Gastrocnemius medialis (tissue), 4 donors: ENCODE measurements around the gene PBX4. TPM values are rescaled to one million over a fixed set of nuclear protein-coding genes. Genes with fewer than 3 reads are reported as not detected.

Source experiments
- ATAC-seq, 2 donors: fragments of 150-250 bp; one replicate each; pipeline ENCODE4 v1.9.1; 2016
- DNase-seq, 2 donors: peaks; one replicate each; pipeline ENCODE4 v3.0.0-alpha.2; 2019
- H3K27ac ChIP-seq, 4 donors: fragments of 200-600 bp; sonication (generic); 1 replicate in 1 of 4; 2 replicates in 3 of 4; pipeline ENCODE4 v1.5.1; 2016 to 2018; ENCODE audit warnings: mild to moderate bottlenecking in 2 of 4, moderate library complexity in 1 of 4
- H3K27me3 ChIP-seq, 3 donors: fragments of 200-600 bp; sonication (generic) in 2 of 3; 1 replicate in 1 of 3; 2 replicates in 2 of 3; pipeline versions ENCODE4 v1.5.1 to v1.6.0; 2016 to 2019; ENCODE audit warnings: mild to moderate bottlenecking in 1 of 3, moderate library complexity in 1 of 3
- H3K36me3 ChIP-seq, 2 donors: fragments of 200-600 bp; sonication (generic) in 1 of 2; one replicate each; pipeline ENCODE4 v1.5.1; 2017 to 2018
- H3K4me1 ChIP-seq, 2 donors: fragments of 200-600 bp; sonication (generic) in 1 of 2; one replicate each; pipeline ENCODE4 v1.5.1; 2016 to 2017; ENCODE audit warnings: mild to moderate bottlenecking in 2 of 2
- H3K4me3 ChIP-seq, 4 donors: fragments of 200-600 bp; sonication (generic) in 3 of 4; 1 replicate in 1 of 4; 2 replicates in 3 of 4; pipeline ENCODE4 v1.5.1; 2016 to 2019; ENCODE audit warnings: mild to moderate bottlenecking in 2 of 4
- H3K9me3 ChIP-seq, 3 donors: fragments of 200-600 bp; sonication (generic) in 2 of 3; 1 replicate in 1 of 3; 2 replicates in 2 of 3; pipeline ENCODE4 v1.5.1; 2016 to 2019
- CTCF ChIP-seq, 5 experiments: fragments of 450-650 bp in 3 of 5; fragments of 200-600 bp in 2 of 5; sonication (generic) in 2 of 5; IDR thresholded peaks in 4 of 5; conservative IDR thresholded peaks in 1 of 5; 1 replicate in 4 of 5; 2 replicates in 1 of 5; pipeline ENCODE4 v1.5.1; 2016 to 2019; ENCODE audit warnings: antibody characterized with exemption in 5 of 5, mild to moderate bottlenecking in 3 of 5, moderate library complexity in 3 of 5
- POLR2A ChIP-seq, 2 donors: fragments of 450-650 bp; IDR thresholded peaks; one replicate each; pipeline ENCODE4 v1.6.1; 2017; ENCODE audit warnings: antibody characterized with exemption in 2 of 2, mild to moderate bottlenecking in 2 of 2, moderate library complexity in 2 of 2
- in situ Hi-C, 4 donors: fragments of 200-750 bp; cut with MboI; loops; one replicate each; pipeline versions ENCODE4 v1.15.0 to v1.8.0; 2017; ENCODE audit warnings: low sequenced_read_pairs in 4 of 4
- intact Hi-C: fragments of 100-400 bp; cut with DNase I; formaldehyde crosslinking; loops from one replicate; pipeline ENCODE4 v1.15.1; 2023; ENCODE audit warnings: low total_unique reads
- total RNA-seq, 4 donors: library from RNA; depleted of rRNA; stranded (reverse); fragments of >200 nt; gene quantifications; one replicate each; pipeline versions ENCODE4 v1.1.0 to v1.2.3, GENCODE V29; 2016

The PBX4 gene
- total RNA-seq, 4 donors from 2014 or later, result not detected

- H3K9me3 ChIP-seq, result no peaks in the 10 kb centered on the region
- H3K27ac ChIP-seq, result no peak overlapping the region
- no peak for DNase-seq
- in situ Hi-C loops, result loop anchor here in 1 of 4 donors (10.0 kb wide), 1 partner anchor 121 kb away; the partner anchor contains the start of gene GMIP
- H3K4me3 ChIP-seq, result no peak overlapping the region
- intact Hi-C loops, result no loop called here
- peaks cover 13 to 17% of the 10 kb centered on the region in 2 donors for H3K4me1 ChIP-seq
- no peak for ATAC-seq
- peaks cover 0 to 28% of the 10 kb centered on the region in 2 donors for H3K36me3 ChIP-seq
- no peak for TF ChIP-seq POLR2A (IDR thresholded peaks at IDR 0.05)
- H3K27me3 ChIP-seq, result no peaks in the 10 kb centered on the region
These were observed 94.4 kb downstream of the PBX4 start for GRCh38 chr19:19524053-19524452.

- no peak for DNase-seq
- H3K36me3 ChIP-seq, result peaks cover 0 to 26% of the 10 kb centered on the region in 2 donors
These were observed 95.3 kb downstream of the PBX4 start for GRCh38 chr19:19523177-19523576.

GRCh38 chr19:19520989-19521388 is 97.5 kb downstream of the PBX4 start:
- ATAC-seq, result no peak
- in situ Hi-C loops, result loop anchor here in 1 of 4 donors (10.0 kb wide), 1 partner anchor 124 kb away; the partner anchor contains the start of gene GMIP
- Histone ChIP-seq H3K27me3 (no peaks in the 10 kb centered on the region), H3K36me3 (peaks cover 0 to 11% of the 10 kb centered on the region in 2 donors), H3K4me3 (no peak overlapping the region), H3K9me3 (no peaks in the 10 kb centered on the region), H3K4me1 (peaks cover 29 to 31% of the 10 kb centered on the region in 2 donors), H3K27ac (no peak overlapping the region)
- TF ChIP-seq CTCF (IDR thresholded peaks at IDR 0.05 in 4 of 5, conservative IDR thresholded peaks at IDR 0.05 in 1 of 5), result no peak
- no peak for TF ChIP-seq POLR2A (IDR thresholded peaks at IDR 0.05)
- no peak for DNase-seq
- intact Hi-C loops, result no loop called here

More at GRCh38 chr19:19523177-19523576, 95.3 kb downstream of the PBX4 start:
- Histone ChIP-seq H3K27ac (no peak overlapping the region), H3K27me3 (no peaks in the 10 kb centered on the region), H3K4me1 (peaks cover 14 to 18% of the 10 kb centered on the region in 2 donors), H3K4me3 (no peak overlapping the region), H3K9me3 (no peaks in the 10 kb centered on the region)
- ATAC-seq, result no peak
- intact Hi-C loops, result no loop called here
- in situ Hi-C loops, result loop anchor here in 1 of 4 donors (10.0 kb wide), 1 partner anchor 122 kb away; the partner anchor contains the start of gene GMIP
- no peak for TF ChIP-seq POLR2A (IDR thresholded peaks at IDR 0.05)
- no peak for TF ChIP-seq CTCF (IDR thresholded peaks at IDR 0.05 in 4 of 5, conservative IDR thresholded peaks at IDR 0.05 in 1 of 5)

- no peaks in the 10 kb centered on the region for H3K9me3 ChIP-seq
- peaks cover 20 to 34% of the 10 kb centered on the region in 2 donors for H3K4me1 ChIP-seq
- no peaks in the 10 kb centered on the region for H3K27me3 ChIP-seq
- ATAC-seq (no peak), DNase-seq (no peak)
- in situ Hi-C loops (no loop called here), intact Hi-C loops (no loop called here)
- TF ChIP-seq POLR2A (IDR thresholded peaks at IDR 0.05) (no peak), CTCF (IDR thresholded peaks at IDR 0.05 in 4 of 5, conservative IDR thresholded peaks at IDR 0.05 in 1 of 5) (no peak)
- peaks cover 0 to 7% of the 10 kb centered on the region in 2 donors for H3K36me3 ChIP-seq
- peak overlapping the region; percentile 76 to 94 (median 92) for H3K4me3 ChIP-seq
- H3K27ac ChIP-seq, result peak overlapping the region; percentile 87 to 94 (median 90)
These were observed 101.3 kb downstream of the PBX4 start for GRCh38 chr19:19517235-19517619.

GRCh38 chr19:19515642-19516519 is 102.6 kb downstream of the PBX4 start, which contains the start of gene NDUFA13:
Gene NDUFA13, plus strand, starts transcription at chr19:19516225. Its CDS starts 14 bp downstream, at chr19:19516239.
- peaks cover 0 to 7% of the 10 kb centered on the region in 2 donors for H3K36me3 ChIP-seq
- DNase-seq, result peak; percentile 79 to 91
- H3K4me1 ChIP-seq, result peaks cover 20 to 34% of the 10 kb centered on the region in 2 donors
- H3K27me3 ChIP-seq, result no peaks in the 10 kb centered on the region
- TF ChIP-seq CTCF (IDR thresholded peaks at IDR 0.05 in 4 of 5, conservative IDR thresholded peaks at IDR 0.05 in 1 of 5) (no peak), POLR2A (IDR thresholded peaks at IDR 0.05) (peak; percentile 58 to 70)
- intact Hi-C loops, result loop anchor here (1.0 kb wide), 1 partner anchor 324 kb away; the partner anchor contains the start of genes BORCS8 and RFXANK
- ATAC-seq, result peak; percentile 96 to 97
- no peaks in the 10 kb centered on the region for H3K9me3 ChIP-seq
- H3K4me3 ChIP-seq, result peak within 1 kb of the TSS; percentile 76 to 94 (median 92)
- in situ Hi-C loops, result no loop called here
- H3K27ac ChIP-seq, result peak within 1 kb of the TSS; percentile 87 to 94 (median 90)
